Vagina (tissue), 2 donors: ENCODE results near the gene BAHD1.

Source experiments
- POLR2A ChIP-seq, 2 donors: fragments of 450-650 bp; IDR thresholded peaks; one replicate each; pipeline ENCODE4 v1.6.1; 2017; ENCODE audit warnings: antibody characterized with exemption in 2 of 2, mild to moderate bottlenecking in 2 of 2, moderate library complexity in 2 of 2
- POLR2AphosphoS5 ChIP-seq, 2 donors: sonication (generic); formaldehyde crosslinking; IDR thresholded peaks; one replicate each; pipeline ENCODE4 v1.9.0; 2017; ENCODE audit warnings: antibody characterized with exemption in 2 of 2, mild to moderate bottlenecking in 2 of 2, low read depth in 1 of 2; ENCODE audit not compliant: insufficient read depth in 1 of 2
- TF ChIP-seq, protein P1 (sequence below), 3 experiments: fragments of 450-650 bp in 2 of 3; fragments of 200-600 bp in 1 of 3; sonication (generic) in 1 of 3; IDR thresholded peaks; one replicate each; pipeline ENCODE4 v1.5.1; 2017 to 2019; ENCODE audit warnings: antibody characterized with exemption in 3 of 3, mild to moderate bottlenecking in 2 of 3, moderate library complexity in 2 of 3

DNA sequence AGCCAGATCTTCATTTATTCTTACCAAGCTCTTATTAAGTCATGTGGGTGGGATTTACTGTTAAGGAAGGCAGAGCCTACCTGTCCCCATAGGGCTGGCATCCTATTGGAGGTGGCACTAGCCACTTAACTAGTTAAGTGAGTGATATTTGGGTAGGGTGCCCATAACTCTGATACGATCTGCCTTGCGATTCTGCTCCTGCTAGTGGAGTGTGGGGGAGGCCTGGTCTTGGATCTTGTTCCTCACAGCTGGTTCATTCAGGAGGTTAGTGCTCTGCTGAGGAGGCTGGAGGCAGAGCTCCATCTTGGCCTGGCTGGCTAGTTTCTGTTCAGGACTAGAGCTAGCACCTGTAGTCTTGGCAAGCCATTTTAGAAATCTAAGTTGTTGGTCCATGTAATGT lies 9.3 kb downstream of the BAHD1 start:
- TF ChIP-seq, protein P1, sequence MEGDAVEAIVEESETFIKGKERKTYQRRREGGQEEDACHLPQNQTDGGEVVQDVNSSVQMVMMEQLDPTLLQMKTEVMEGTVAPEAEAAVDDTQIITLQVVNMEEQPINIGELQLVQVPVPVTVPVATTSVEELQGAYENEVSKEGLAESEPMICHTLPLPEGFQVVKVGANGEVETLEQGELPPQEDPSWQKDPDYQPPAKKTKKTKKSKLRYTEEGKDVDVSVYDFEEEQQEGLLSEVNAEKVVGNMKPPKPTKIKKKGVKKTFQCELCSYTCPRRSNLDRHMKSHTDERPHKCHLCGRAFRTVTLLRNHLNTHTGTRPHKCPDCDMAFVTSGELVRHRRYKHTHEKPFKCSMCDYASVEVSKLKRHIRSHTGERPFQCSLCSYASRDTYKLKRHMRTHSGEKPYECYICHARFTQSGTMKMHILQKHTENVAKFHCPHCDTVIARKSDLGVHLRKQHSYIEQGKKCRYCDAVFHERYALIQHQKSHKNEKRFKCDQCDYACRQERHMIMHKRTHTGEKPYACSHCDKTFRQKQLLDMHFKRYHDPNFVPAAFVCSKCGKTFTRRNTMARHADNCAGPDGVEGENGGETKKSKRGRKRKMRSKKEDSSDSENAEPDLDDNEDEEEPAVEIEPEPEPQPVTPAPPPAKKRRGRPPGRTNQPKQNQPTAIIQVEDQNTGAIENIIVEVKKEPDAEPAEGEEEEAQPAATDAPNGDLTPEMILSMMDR (IDR thresholded peaks at IDR 0.05) = no peak
- TF ChIP-seq POLR2A (IDR thresholded peaks at IDR 0.05) (no peak), POLR2AphosphoS5 (IDR thresholded peaks at IDR 0.05; ENCODE audit: insufficient read depth in 1 of 2, low read depth in 1 of 2) (no peak)
